ENCODE data around the gene NOL12. TPM values are rescaled to one million over a fixed set of nuclear protein-coding genes. Genes with fewer than 3 reads are reported as not detected.
A peak's percentile ranks its signal among the peaks of the same experiment; 100 is the strongest.

The NOL12 gene
- total RNA-seq, 1 donor from 2014 or later = 67.9 TPM

DNA sequence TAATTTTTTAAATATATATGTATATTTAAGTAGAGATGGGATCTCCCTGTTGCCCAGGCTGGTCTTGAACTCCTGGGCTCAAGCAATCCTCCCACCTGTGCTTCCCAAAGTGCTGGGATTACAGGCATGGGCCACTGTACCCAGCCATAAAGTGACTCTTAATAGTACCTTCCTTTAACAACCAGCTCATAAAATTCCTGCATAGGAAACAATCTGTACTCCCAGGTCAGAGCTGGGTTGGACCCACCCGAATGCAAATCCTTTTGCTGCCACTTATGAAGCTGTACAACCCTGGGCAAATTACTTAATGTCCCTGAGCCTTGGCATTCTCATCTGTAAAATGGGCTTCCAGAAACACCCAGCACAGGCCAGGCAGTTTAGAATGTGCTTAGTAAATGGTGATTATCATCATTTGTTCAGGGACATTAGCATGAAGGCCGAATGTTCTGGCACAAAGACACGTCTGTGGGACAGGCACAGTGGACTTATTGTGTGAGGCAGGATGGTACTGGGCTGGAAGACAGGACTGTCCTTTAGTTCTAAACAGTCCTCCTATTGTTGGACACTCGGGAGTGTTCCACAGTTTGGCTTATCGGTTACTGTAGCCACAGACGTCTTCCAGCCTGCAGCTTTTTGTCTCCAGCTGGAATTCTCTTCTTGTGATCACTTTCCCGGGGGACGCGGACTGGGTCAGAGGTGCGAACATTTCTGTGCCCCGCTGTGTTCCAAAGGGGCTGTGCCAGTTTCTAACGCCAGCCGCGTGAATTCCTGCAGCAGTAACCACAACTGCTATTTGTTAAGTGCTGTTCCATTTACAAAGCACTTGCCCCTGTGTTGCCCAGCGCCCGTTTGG, 21.7 kb upstream of the NOL12 start:
- H3K36me3 Mint-ChIP-seq (ENCODE audit: low read depth) = peaks cover 23% of the 10 kb centered on the region
- H3K27ac Mint-ChIP-seq = no peak overlapping the region
- no peaks in the 10 kb centered on the region for H3K27me3 Mint-ChIP-seq
- peaks cover 24% of the 10 kb centered on the region for H3K4me1 Mint-ChIP-seq
- H3K9me3 Mint-ChIP-seq = no peaks in the 10 kb centered on the region
- DNase-seq = no peak
- intact Hi-C loops (cut with micrococcal nuclease) = no loop called here
- no peak overlapping the region for H3K4me3 Mint-ChIP-seq

DNA sequence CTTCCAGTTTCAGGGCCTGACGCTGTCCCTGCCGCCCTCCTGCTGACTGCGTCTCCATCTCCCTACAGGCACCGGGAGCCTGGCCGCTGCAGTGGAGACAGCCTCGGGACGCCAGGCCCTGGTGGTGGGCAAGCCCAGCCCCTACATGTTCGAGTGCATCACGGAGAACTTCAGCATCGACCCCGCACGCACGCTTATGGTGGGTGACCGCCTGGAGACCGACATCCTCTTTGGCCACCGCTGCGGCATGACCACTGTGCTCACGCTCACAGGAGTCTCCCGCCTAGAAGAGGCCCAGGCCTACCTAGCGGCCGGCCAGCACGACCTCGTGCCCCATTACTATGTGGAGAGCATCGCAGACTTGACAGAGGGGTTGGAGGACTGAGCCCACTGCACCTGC, 20.7 kb upstream of the NOL12 start:
- peaks cover 16% of the 10 kb centered on the region for H3K4me1 Mint-ChIP-seq
- peaks cover 21% of the 10 kb centered on the region for H3K36me3 Mint-ChIP-seq (ENCODE audit: low read depth)
- H3K27me3 Mint-ChIP-seq = no peaks in the 10 kb centered on the region
- no peak for DNase-seq
- intact Hi-C loops (cut with micrococcal nuclease) = no loop called here
- no peaks in the 10 kb centered on the region for H3K9me3 Mint-ChIP-seq
- no peak overlapping the region for H3K4me3 Mint-ChIP-seq
- H3K27ac Mint-ChIP-seq = no peak overlapping the region

DNA sequence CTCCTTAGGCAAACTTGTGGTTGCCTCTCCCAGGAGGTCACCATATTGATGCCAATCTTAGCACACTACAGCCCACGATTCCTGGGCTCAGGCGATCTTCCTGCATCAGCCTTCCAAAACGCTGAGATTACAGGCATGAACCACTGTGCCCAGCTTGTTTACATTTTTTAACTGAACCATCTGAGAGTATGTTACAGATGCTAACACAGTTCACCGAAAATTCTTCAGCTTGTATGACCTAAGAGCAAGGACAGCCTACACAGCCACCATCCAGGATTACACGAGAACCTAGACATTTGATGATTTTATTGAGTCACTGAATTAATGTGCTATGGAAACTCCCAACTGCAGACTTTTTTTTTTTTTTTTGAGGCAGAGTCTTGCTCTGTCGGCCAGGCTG, 16.6 kb upstream of the NOL12 start:
- H3K27ac Mint-ChIP-seq = peak overlapping the region; percentile 58
- H3K4me1 Mint-ChIP-seq = peaks cover 30% of the 10 kb centered on the region
- no peaks in the 10 kb centered on the region for H3K9me3 Mint-ChIP-seq
- intact Hi-C loops (cut with micrococcal nuclease) = no loop called here
- H3K4me3 Mint-ChIP-seq = no peak overlapping the region
- peaks cover 13% of the 10 kb centered on the region for H3K36me3 Mint-ChIP-seq (ENCODE audit: low read depth)
- no peak for DNase-seq
- H3K27me3 Mint-ChIP-seq = no peaks in the 10 kb centered on the region

DNA sequence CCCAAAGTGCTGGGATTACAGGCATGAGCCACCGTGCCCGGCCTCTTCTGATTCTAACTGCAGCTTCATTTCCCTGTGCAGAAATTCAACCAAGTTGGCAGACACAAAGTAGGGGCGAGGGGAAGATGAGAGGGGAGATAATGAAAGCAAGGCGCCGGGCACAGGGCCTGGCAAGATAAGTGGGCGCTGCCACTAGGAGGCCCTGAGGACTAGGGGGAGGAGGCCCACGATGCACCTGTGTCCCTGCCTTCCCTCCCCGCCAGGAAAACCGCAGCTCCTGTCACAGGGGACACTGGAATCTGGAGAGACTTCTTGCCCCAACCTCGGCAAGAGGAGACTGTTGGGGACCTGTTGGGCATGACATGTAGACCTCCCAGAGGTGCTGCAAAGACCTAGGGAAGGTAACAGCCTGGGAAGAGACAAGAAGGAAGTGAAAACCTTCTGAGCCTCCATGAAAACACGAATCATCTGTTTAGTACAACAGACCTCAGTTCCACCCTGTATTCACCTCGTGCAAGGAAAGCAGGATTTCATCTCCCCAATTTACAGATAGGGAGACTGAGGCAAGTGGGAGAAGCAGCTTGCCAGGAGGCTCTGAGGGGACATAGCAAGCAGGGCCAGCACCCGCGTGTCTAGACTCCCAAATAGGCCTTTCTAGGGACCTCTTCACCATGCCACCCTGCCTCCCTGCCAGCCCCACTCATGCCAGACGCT, 13.8 kb upstream of the NOL12 start:
- Mint-ChIP-seq H3K4me3 (peak overlapping the region; percentile 34), H3K4me1 (peaks cover 47% of the 10 kb centered on the region), H3K9me3 (no peaks in the 10 kb centered on the region), H3K27me3 (no peaks in the 10 kb centered on the region), H3K27ac (peak overlapping the region; percentile 25), H3K36me3 (ENCODE audit: low read depth) (peaks cover 3% of the 10 kb centered on the region)
- peak; percentile 67 for DNase-seq
- intact Hi-C loops (cut with micrococcal nuclease) = no loop called here

GRCh38 chr22:37672920-37673455, 13.2 kb upstream of the NOL12 start:
- Mint-ChIP-seq H3K4me1 (peaks cover 50% of the 10 kb centered on the region), H3K36me3 (ENCODE audit: low read depth) (peaks cover 5% of the 10 kb centered on the region), H3K4me3 (peak overlapping the region; percentile 34), H3K27me3 (no peaks in the 10 kb centered on the region), H3K9me3 (no peaks in the 10 kb centered on the region), H3K27ac (peak overlapping the region; percentile 25)
- DNase-seq = peak; percentile 73
- intact Hi-C loops (cut with micrococcal nuclease) = no loop called here

DNA sequence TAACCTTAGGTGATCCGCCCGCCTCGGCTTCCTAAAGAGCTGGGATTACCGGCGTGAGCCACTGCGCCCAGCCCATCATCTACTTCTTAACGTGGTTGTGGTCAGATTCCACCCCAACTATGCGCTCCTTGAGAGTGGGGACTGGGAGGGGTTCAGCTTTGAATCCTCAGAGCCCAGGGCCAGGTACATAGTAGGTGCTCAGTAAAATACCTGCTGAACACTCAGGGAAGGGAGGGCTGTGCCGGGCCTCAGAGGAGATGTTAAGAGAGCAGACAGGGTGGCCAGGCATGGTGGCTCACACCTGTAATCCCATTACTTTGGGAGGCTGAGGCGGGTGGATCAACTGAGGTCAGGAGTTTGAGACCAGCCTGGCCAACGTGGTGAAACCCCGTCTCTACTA, 11.9 kb upstream of the NOL12 start:
- Mint-ChIP-seq H3K4me1 (peaks cover 51% of the 10 kb centered on the region), H3K36me3 (ENCODE audit: low read depth) (peaks cover 5% of the 10 kb centered on the region), H3K27me3 (no peaks in the 10 kb centered on the region), H3K4me3 (peak overlapping the region; percentile 68), H3K27ac (peak overlapping the region; percentile 76), H3K9me3 (no peaks in the 10 kb centered on the region)
- DNase-seq = no peak
- intact Hi-C loops (cut with micrococcal nuclease) = no loop called here

DNA sequence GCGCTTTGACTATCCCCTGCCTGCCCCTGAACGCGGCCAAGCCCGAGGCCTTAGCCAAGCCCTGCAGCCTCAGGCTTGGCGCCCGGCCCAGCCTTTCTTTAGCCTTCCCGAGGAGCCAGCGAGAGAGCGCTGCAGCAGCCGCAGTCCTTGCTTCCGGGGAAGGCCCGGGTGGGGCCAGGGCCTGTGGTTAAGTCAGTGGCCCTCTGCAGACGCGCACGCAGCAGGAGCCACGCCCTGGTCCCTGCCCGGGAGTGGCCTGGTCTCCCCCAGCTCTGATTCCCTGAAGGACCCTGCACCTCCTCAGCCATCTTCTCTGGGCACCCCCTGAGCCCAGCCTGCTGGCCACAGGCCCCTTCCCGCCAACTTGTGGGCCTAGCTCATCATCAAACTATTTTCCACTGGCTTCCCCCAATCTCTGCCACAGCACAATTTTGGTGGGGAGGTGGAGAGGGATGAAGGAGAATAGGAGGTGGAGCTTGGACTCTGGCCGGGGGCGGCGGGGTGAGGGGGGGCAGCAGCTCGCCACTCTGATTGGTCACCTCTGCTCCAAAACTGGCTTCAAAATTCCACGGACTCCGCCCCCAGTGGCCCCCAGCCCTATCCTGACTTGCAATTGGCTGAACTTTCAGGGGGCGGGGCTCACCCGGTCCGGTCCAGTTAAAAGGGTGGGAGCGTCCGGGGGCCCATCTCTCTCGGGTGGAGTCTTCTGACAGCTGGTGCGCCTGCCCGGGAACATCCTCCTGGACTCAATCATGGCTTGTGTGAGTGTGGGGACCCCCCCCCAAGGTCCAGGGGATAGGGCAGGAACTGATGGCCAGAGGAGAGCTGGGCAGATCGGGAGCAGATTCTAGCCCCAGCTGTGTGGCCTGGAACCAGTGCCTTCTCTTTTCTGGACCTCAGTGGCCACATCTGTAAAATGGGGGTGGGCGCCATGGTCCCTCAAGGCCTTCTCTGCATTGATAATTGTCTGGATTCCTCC, 10.9 kb upstream of the NOL12 start, which contains the start of gene LGALS1:
LGALS1 (plus strand) TSS at position 686 of the 979 bp plus-strand sequence; CDS start at position 753, 67 bp downstream.
- H3K9me3 Mint-ChIP-seq = no peaks in the 10 kb centered on the region

DNA sequence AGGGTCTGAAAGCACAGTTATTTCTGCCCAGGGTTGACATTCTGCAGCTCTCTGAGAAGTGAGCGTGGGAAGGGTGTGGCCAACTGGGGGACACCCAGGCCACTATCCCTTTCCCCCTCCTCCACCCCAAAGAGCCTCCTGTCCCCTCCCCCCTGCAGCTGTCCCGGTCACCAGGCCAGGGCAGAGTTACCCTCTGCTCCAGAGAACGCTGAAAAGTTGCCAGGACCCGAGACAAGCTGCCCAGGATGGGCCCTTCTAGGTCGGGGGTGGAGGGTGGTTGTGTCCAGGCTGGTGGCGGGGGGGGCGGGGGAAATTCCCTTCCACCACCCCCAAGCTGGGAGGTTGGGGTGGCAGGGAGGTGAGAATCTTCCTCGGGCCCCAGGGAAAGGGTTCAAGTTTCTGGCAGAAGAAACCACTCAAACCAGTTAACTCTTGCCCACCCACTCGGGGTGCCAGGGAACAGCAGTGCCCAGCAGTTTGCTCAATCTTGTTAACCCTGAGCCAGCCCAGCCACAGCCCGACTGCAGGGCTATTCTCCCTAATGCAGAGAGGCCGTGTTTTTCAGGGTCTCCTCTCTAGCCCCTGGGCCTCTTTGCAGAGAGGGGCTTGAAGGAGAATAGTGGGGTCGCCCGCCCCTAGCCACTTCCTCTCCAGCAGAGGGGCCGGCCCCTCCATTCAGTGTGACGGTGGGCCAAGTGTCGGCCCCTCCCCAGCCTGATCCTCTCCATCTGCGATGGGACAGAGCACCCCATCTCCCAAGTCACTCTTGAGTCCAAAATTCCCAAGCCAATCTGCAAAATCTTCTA, 10.0 kb upstream of the NOL12 start:
- intact Hi-C loops (cut with micrococcal nuclease) = loop anchor here (1.0 to 5.0 kb wide), 3 partner anchors 18 to 139 kb away; partner anchors contain the start of genes GCAT and PDXP
- no peaks in the 10 kb centered on the region for H3K27me3 Mint-ChIP-seq
- H3K27ac Mint-ChIP-seq = peak overlapping the region; percentile 97
- peaks cover 9% of the 10 kb centered on the region for H3K36me3 Mint-ChIP-seq (ENCODE audit: low read depth)
- peak; percentile 76 for DNase-seq
- peaks cover 53% of the 10 kb centered on the region for H3K4me1 Mint-ChIP-seq
- H3K4me3 Mint-ChIP-seq = peak overlapping the region; percentile 92
- no peaks in the 10 kb centered on the region for H3K9me3 Mint-ChIP-seq

More for the DNA sequence above, 10.9 kb upstream of the NOL12 start, which contains the start of gene LGALS1:
- no peaks in the 10 kb centered on the region for H3K27me3 Mint-ChIP-seq
- DNase-seq = peak; percentile 94
- peaks cover 54% of the 10 kb centered on the region for H3K4me1 Mint-ChIP-seq
- intact Hi-C loops (cut with micrococcal nuclease) = loop anchor here (1.0 to 5.0 kb wide), 3 partner anchors 17 to 138 kb away; partner anchors contain the start of genes GCAT and PDXP
- peak within 1 kb of the TSS; percentile 92 for H3K4me3 Mint-ChIP-seq
- H3K27ac Mint-ChIP-seq = peak within 1 kb of the TSS; percentile 97
- H3K36me3 Mint-ChIP-seq (ENCODE audit: low read depth) = peaks cover 9% of the 10 kb centered on the region

- H3K9me3 Mint-ChIP-seq = no peaks in the 10 kb centered on the region
- intact Hi-C loops (cut with micrococcal nuclease) = loop anchor here (1.0 to 5.0 kb wide), 6 partner anchors 9 to 435 kb away; partner anchors contain the start of genes GCAT, GGA1 and NOL12
- H3K27me3 Mint-ChIP-seq = no peaks in the 10 kb centered on the region
- H3K4me1 Mint-ChIP-seq = peaks cover 56% of the 10 kb centered on the region
- DNase-seq = peak; percentile 97
- H3K4me3 Mint-ChIP-seq = peak overlapping the region; percentile 92
- peaks cover 9% of the 10 kb centered on the region for H3K36me3 Mint-ChIP-seq (ENCODE audit: low read depth)
- peak overlapping the region; percentile 97 for H3K27ac Mint-ChIP-seq
These were observed 9.2 kb upstream of the NOL12 start for GRCh38 chr22:37676736-37677492.

DNA sequence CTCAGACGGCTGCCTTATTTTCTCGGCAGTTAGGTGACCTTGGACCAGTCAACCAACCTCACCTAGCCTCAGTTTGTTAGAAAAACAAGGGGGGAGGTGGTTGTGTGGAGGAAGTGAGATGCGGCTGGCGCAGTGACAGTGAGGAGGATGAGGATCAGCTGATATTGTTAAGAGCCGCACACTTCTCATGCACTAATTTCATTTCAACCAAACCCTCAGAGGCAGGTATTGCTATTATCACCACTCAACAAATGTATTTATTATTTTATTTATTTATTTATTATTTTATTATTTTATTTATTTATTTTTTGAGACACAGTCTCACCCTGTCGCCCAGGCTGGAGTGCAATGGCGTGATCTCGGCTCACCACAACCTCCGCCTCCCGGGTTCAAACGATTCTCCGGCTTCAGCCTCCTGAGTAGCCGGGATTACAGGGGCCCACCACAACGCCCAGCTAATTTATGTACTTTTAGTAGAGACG, 8.6 kb upstream of the NOL12 start:
- H3K4me3 Mint-ChIP-seq = peak overlapping the region; percentile 92
- peaks cover 9% of the 10 kb centered on the region for H3K36me3 Mint-ChIP-seq (ENCODE audit: low read depth)
- no peak for DNase-seq
- H3K27ac Mint-ChIP-seq = peak overlapping the region; percentile 97
- intact Hi-C loops (cut with micrococcal nuclease) = loop anchor here (1.0 to 5.0 kb wide), 6 partner anchors 9 to 435 kb away; partner anchors contain the start of genes GCAT, GGA1 and NOL12
- H3K9me3 Mint-ChIP-seq = no peaks in the 10 kb centered on the region
- peaks cover 50% of the 10 kb centered on the region for H3K4me1 Mint-ChIP-seq
- no peaks in the 10 kb centered on the region for H3K27me3 Mint-ChIP-seq

GRCh38 chr22:37678372-37678771, 7.8 kb upstream of the NOL12 start:
- Mint-ChIP-seq H3K4me3 (no peak overlapping the region), H3K9me3 (no peaks in the 10 kb centered on the region), H3K27me3 (no peaks in the 10 kb centered on the region), H3K4me1 (peaks cover 43% of the 10 kb centered on the region), H3K27ac (no peak overlapping the region), H3K36me3 (ENCODE audit: low read depth) (peaks cover 9% of the 10 kb centered on the region)
- intact Hi-C loops (cut with micrococcal nuclease) = loop anchor here (5.0 kb wide), 2 partner anchors 129 to 141 kb away; partner anchors contain the start of gene GCAT
- no peak for DNase-seq

Data from activated CD4-positive, alpha-beta T cell treated with anti-CD3 and anti-CD28 coated beads, Interleukin-2, amount 10 ng/mL, durations not matched to agents 24 days and 14 days (primary cell).